ENCODE results near the gene TMEM255A.
"Not testable (repeated sequence)": the region's sequence is repeated elsewhere in the genome, so short reads cannot be mapped to it uniquely, and the experiment has no call there.

Gene TMEM255A

GRCh38 chrX:120310861-120311726 is at the start of gene TMEM255A:
Gene TMEM255A (minus strand): TSS chrX:120311461. CDS start chrX:120311309, 152 bp downstream.
- peak; percentile 36 for DNase-seq

- DNase-seq, result peak; percentile 2
These were observed 47.6 kb upstream of the TMEM255A start for GRCh38 chrX:120358737-120359456.

GRCh38 chrX:120357186-120357585 is 45.9 kb upstream of the TMEM255A start:
- no peak for DNase-seq

- no peak for DNase-seq
These were observed 44.8 kb upstream of the TMEM255A start for GRCh38 chrX:120356084-120356483.

- no peak for DNase-seq
These were observed 39.3 kb upstream of the TMEM255A start for GRCh38 chrX:120350450-120351138.

GRCh38 chrX:120344566-120344965 is 33.3 kb upstream of the TMEM255A start:
- DNase-seq, result not testable (repeated sequence)

GRCh38 chrX:120336899-120337298 is 25.6 kb upstream of the TMEM255A start:
- no peak for DNase-seq

GRCh38 chrX:120335289-120335688 is 24.0 kb upstream of the TMEM255A start:
- no peak for DNase-seq

GRCh38 chrX:120334603-120335002 is 23.3 kb upstream of the TMEM255A start:
- no peak for DNase-seq

- no peak for DNase-seq
These were observed 22.9 kb upstream of the TMEM255A start for GRCh38 chrX:120334151-120334550.

- DNase-seq, result no peak
These were observed 21.1 kb upstream of the TMEM255A start for GRCh38 chrX:120332394-120332793.

- DNase-seq, result no peak
These were observed 19.9 kb upstream of the TMEM255A start for GRCh38 chrX:120331116-120331515.

- DNase-seq, result no peak
These were observed 10.4 kb upstream of the TMEM255A start for GRCh38 chrX:120321520-120322281.

- DNase-seq, result no peak
These were observed 7.2 kb upstream of the TMEM255A start for GRCh38 chrX:120318411-120318810.

- DNase-seq, result no peak
These were observed 5.5 kb upstream of the TMEM255A start for GRCh38 chrX:120316587-120317283.

GRCh38 chrX:120315776-120316175 is 4.5 kb upstream of the TMEM255A start:
- no peak for DNase-seq

- peak; percentile 33 for DNase-seq
These were observed 434 bp upstream of the TMEM255A start for GRCh38 chrX:120311727-120312063.

GRCh38 chrX:120309873-120310705 is 1.2 kb downstream of the TMEM255A start:
- no peak for DNase-seq

GRCh38 chrX:120308959-120309872 is 2.0 kb downstream of the TMEM255A start:
- peak; percentile 89 for DNase-seq

GRCh38 chrX:120308558-120308957 is 2.7 kb downstream of the TMEM255A start:
- DNase-seq, result peak; percentile 16
